Measurements from ENCODE around the gene TPT1.
"Not testable (repeated sequence)": the region's sequence is repeated elsewhere in the genome, so short reads cannot be mapped to it uniquely, and the experiment has no call there.

Gene TPT1

DNA sequence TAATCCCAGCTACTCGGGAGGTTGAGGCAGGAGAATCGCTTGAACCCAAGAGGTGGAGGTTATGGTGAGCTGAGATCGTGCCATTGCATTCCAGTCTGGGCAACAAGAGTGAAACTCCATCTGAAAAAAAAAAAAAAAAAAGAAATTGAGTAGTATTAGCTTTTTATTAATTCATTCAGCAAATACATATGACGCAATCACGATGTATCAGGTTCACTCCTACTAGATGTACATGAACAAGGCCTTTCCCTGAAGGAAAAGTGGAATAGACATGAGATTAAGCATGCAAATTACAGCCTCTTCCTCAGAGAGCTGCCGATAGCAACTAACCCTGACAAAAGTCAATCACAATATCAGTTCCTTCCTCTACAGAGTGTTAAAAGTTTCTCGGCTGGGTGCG lies 9.2 kb upstream of the TPT1 start:
- peaks cover 33% of the 10 kb centered on the region for H3K36me3 ChIP-seq (ENCODE audit: insufficient read depth, low read length)
- H3K27ac ChIP-seq (ENCODE audit: low read depth, low read length, poor library complexity, severe bottlenecking), result no peak overlapping the region
- no peak overlapping the region for H3K4me2 ChIP-seq (ENCODE audit: low read length)
- no peaks in the 10 kb centered on the region for H3K27me3 ChIP-seq (ENCODE audit: insufficient read depth, low read length)
- H3K9me3 ChIP-seq (ENCODE audit: low read length), result no peaks in the 10 kb centered on the region
- TF ChIP-seq EZH2 (IDR thresholded peaks at IDR 0.05; ENCODE audit: borderline replicate concordance, low read length) (no peak), CTCF (IDR thresholded peaks at IDR 0.05; ENCODE audit: low read length) (no peak)
- no peaks in the 10 kb centered on the region for H3K9me2 ChIP-seq (ENCODE audit: low read depth, low read length)
- no peak overlapping the region for H2AFZ ChIP-seq (ENCODE audit: low read length)
- H3K4me3 ChIP-seq (ENCODE audit: low read depth, low read length, poor library complexity, severe bottlenecking), result no peak overlapping the region
- H3K9ac ChIP-seq (ENCODE audit: low read length), result no peak overlapping the region
- H3K4me1 ChIP-seq (ENCODE audit: insufficient read depth, low read length, severe bottlenecking), result no peaks in the 10 kb centered on the region
- H3K79me2 ChIP-seq (ENCODE audit: insufficient read depth, low read length), result no peaks in the 10 kb centered on the region
- H4K20me1 ChIP-seq (ENCODE audit: insufficient read depth, low read length), result no peaks in the 10 kb centered on the region
- no peaks in the 10 kb centered on the region for H3F3A ChIP-seq (ENCODE audit: insufficient read depth, low read length)

DNA sequence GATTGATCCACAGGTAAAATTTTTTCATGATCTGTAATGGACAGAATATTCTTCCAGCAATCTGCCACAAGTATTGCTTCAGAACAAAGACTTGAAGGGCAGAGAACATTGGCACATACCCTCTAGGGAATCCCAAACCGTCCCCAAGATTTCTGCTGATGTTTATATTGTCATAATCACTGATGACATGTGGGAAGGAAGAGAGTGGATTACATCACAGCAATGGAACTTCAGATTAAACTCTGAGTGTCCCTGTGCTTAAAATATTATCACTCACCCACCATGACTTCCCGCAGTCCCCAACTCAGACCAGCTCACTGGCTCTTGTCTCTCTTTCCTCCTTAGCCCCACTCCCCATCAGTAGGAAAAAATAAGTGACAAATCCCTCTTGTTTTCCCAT lies 8.5 kb upstream of the TPT1 start:
- Histone ChIP-seq H3K9me2 (ENCODE audit: low read depth, low read length) (no peaks in the 10 kb centered on the region), H3K9me3 (ENCODE audit: low read length) (no peaks in the 10 kb centered on the region), H4K20me1 (ENCODE audit: insufficient read depth, low read length) (no peaks in the 10 kb centered on the region), H3F3A (ENCODE audit: insufficient read depth, low read length) (no peaks in the 10 kb centered on the region), H3K9ac (ENCODE audit: low read length) (no peak overlapping the region), H3K79me2 (ENCODE audit: insufficient read depth, low read length) (no peaks in the 10 kb centered on the region), H3K36me3 (ENCODE audit: insufficient read depth, low read length) (peaks cover 37% of the 10 kb centered on the region), H2AFZ (ENCODE audit: low read length) (no peak overlapping the region), H3K4me1 (ENCODE audit: insufficient read depth, low read length, severe bottlenecking) (no peaks in the 10 kb centered on the region), H3K4me3 (ENCODE audit: low read depth, low read length, poor library complexity, severe bottlenecking) (no peak overlapping the region), H3K27me3 (ENCODE audit: insufficient read depth, low read length) (no peaks in the 10 kb centered on the region), H3K27ac (ENCODE audit: low read depth, low read length, poor library complexity, severe bottlenecking) (no peak overlapping the region), H3K4me2 (ENCODE audit: low read length) (no peak overlapping the region)
- no peak for TF ChIP-seq CTCF (IDR thresholded peaks at IDR 0.05; ENCODE audit: low read length)
- no peak for TF ChIP-seq EZH2 (IDR thresholded peaks at IDR 0.05; ENCODE audit: borderline replicate concordance, low read length)

DNA sequence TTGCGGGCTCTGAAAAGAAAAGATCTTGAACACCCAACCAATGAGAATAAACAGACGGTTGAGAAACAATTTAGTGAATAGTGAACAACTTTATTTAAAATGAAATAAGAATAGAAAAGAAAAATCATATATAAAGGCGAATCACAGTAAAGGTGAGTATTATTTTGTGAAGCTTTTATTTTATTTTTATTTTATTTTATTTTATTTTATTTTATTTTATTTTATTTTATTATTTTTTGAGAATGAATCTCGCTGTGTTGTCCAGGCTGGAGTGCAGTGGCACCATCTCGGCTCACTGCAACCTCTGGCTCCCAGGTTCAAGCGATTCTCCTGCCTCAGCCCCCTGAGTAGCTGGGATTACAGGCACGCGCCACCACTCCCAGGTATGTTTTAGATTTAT lies 3.1 kb upstream of the TPT1 start:
- Histone ChIP-seq H3K4me1 (ENCODE audit: insufficient read depth, low read length, severe bottlenecking) (peaks cover 20% of the 10 kb centered on the region), H3K79me2 (ENCODE audit: insufficient read depth, low read length) (peaks cover 28% of the 10 kb centered on the region; the same call in 1 of the 2 replicates), H3K36me3 (ENCODE audit: insufficient read depth, low read length) (peaks cover 32% of the 10 kb centered on the region)
- H3K9ac ChIP-seq (ENCODE audit: low read length); H3K27ac ChIP-seq (ENCODE audit: low read depth, low read length, poor library complexity, severe bottlenecking); H3K4me3 ChIP-seq (ENCODE audit: low read depth, low read length, poor library complexity, severe bottlenecking); H3K27me3 ChIP-seq (ENCODE audit: insufficient read depth, low read length); H3K9me2 ChIP-seq (ENCODE audit: low read depth, low read length); H4K20me1 ChIP-seq (ENCODE audit: insufficient read depth, low read length); H2AFZ ChIP-seq (ENCODE audit: low read length); H3K9me3 ChIP-seq (ENCODE audit: low read length); H3F3A ChIP-seq (ENCODE audit: insufficient read depth, low read length); H3K4me2 ChIP-seq (ENCODE audit: low read length): not testable (repeated sequence)

DNA sequence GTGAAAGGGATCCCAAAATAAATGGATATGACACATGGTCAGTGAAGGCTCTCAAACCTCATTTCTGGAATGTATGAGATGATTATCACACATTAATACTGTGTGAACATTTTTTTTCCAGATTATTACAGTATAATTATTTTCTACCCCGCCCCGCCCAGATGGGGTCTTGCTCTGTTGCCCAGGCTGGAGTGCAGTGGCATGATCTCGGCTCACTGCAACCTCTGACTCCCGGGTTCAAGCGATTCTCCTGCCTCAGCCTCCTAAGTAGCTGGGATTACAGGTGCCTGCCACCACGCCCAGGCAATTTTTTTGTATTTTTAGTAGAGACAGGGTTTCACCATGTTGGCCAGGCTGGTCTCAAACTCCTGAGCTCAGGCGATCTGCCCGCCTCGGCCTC lies 2.1 kb upstream of the TPT1 start:
- H3K4me3 ChIP-seq (ENCODE audit: low read depth, low read length, poor library complexity, severe bottlenecking); H3K27me3 ChIP-seq (ENCODE audit: insufficient read depth, low read length); H2AFZ ChIP-seq (ENCODE audit: low read length); H3K9ac ChIP-seq (ENCODE audit: low read length); H3F3A ChIP-seq (ENCODE audit: insufficient read depth, low read length); H3K9me3 ChIP-seq (ENCODE audit: low read length); H4K20me1 ChIP-seq (ENCODE audit: insufficient read depth, low read length); H3K27ac ChIP-seq (ENCODE audit: low read depth, low read length, poor library complexity, severe bottlenecking); H3K9me2 ChIP-seq (ENCODE audit: low read depth, low read length); H3K4me2 ChIP-seq (ENCODE audit: low read length): not testable (repeated sequence)
- H3K79me2 ChIP-seq (ENCODE audit: insufficient read depth, low read length), result peaks cover 30% of the 10 kb centered on the region; the same call in 1 of the 2 replicates
- H3K4me1 ChIP-seq (ENCODE audit: insufficient read depth, low read length, severe bottlenecking), result peaks cover 27% of the 10 kb centered on the region
- peaks cover 40% of the 10 kb centered on the region for H3K36me3 ChIP-seq (ENCODE audit: insufficient read depth, low read length)

DNA sequence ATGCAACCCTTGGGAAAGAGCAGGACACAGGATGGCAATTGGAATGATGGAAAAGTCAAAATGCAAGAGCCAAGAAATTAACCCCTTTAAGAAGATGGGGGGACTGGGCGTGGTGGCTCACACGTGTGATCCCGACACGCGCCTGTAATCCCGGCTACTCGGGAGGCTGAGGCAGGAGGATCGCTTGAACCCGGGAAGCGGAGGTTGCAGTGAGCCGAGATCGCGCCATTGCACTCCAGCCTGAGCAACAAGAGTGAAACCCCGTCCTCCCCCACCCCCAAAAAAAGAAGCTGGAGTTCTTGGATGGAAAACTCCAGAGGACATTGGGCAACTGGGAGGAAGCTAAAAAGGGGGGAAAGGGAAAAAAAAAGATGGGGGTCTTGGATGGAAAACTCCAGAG lies 1.7 kb upstream of the TPT1 start:
- H2AFZ ChIP-seq (ENCODE audit: low read length); H3K9me2 ChIP-seq (ENCODE audit: low read depth, low read length); H3F3A ChIP-seq (ENCODE audit: insufficient read depth, low read length); H4K20me1 ChIP-seq (ENCODE audit: insufficient read depth, low read length); H3K27me3 ChIP-seq (ENCODE audit: insufficient read depth, low read length); H3K9ac ChIP-seq (ENCODE audit: low read length); H3K27ac ChIP-seq (ENCODE audit: low read depth, low read length, poor library complexity, severe bottlenecking); H3K9me3 ChIP-seq (ENCODE audit: low read length): not testable (repeated sequence)
- Histone ChIP-seq H3K4me3 (ENCODE audit: low read depth, low read length, poor library complexity, severe bottlenecking) (peak overlapping the region; percentile 89), H3K79me2 (ENCODE audit: insufficient read depth, low read length) (peaks cover 30% of the 10 kb centered on the region; the same call in 1 of the 2 replicates), H3K36me3 (ENCODE audit: insufficient read depth, low read length) (peaks cover 40% of the 10 kb centered on the region), H3K4me2 (ENCODE audit: low read length) (peak overlapping the region; percentile 87; the same call in 1 of the 2 replicates), H3K4me1 (ENCODE audit: insufficient read depth, low read length, severe bottlenecking) (peaks cover 27% of the 10 kb centered on the region)
